CD14-positive monocyte (primary cell): Measurements from ENCODE around the gene TMEM184B. TPM values are rescaled to one million over a fixed set of nuclear protein-coding genes. Genes with fewer than 3 reads are reported as not detected.

Source experiments
- DNase-seq, 3 donors: peaks; one replicate each; pipeline ENCODE4 v3.0.0-alpha.2; 2011 to 2022
- H2AFZ ChIP-seq: 2 replicates; pipeline ENCODE4 v1.6.0; 2012; ENCODE audit warnings: mild to moderate bottlenecking, low read depth, low read length, inconsistent platforms; ENCODE audit not compliant: insufficient read depth, poor library complexity, severe bottlenecking
- H3K27ac ChIP-seq, 2 donors: 1 replicate in 1 of 2; 2 replicates in 1 of 2; pipeline ENCODE4 v1.5.1; 2012 to 2013; ENCODE audit warnings: low read length in 2 of 2, control low read depth in 1 of 2, inconsistent platforms in 1 of 2, low read depth in 1 of 2, mild to moderate bottlenecking in 1 of 2
- H3K27me3 ChIP-seq, 2 donors: one replicate each; pipeline versions ENCODE4 v1.6.0 to v1.6.1; 2011 to 2013; ENCODE audit warnings: low read length in 2 of 2; ENCODE audit not compliant: control insufficient read depth in 2 of 2, insufficient read depth in 2 of 2
- H3K36me3 ChIP-seq, 2 donors: replicated peaks in 1 of 2; 1 replicate in 1 of 2; 2 replicates in 1 of 2; pipeline versions ENCODE4 v1.5.1 to v1.6.1; 2012 to 2013; ENCODE audit warnings: low read length in 2 of 2, control low read depth in 1 of 2, inconsistent platforms in 1 of 2, mild to moderate bottlenecking in 1 of 2; ENCODE audit not compliant: insufficient read depth in 2 of 2, control insufficient read depth in 1 of 2
- H3K4me1 ChIP-seq, 2 donors: 1 replicate in 1 of 2; 2 replicates in 1 of 2; pipeline versions ENCODE4 v1.5.1 to v1.6.1; 2012 to 2013; ENCODE audit warnings: low read length in 2 of 2, control low read depth in 1 of 2, inconsistent platforms in 1 of 2, mild to moderate bottlenecking in 1 of 2, moderate library complexity in 1 of 2; ENCODE audit not compliant: insufficient read depth in 2 of 2, control insufficient read depth in 1 of 2
- H3K4me2 ChIP-seq: replicated peaks from 2 replicates; pipeline ENCODE3; 2012; ENCODE audit warnings: low read length, moderate library complexity, mild to moderate bottlenecking; ENCODE audit not compliant: poor library complexity, severe bottlenecking; ENCODE audit errors: extremely low read depth
- H3K4me3 ChIP-seq, 3 experiments: fragments of 200-600 bp in 1 of 3; sonication (generic) in 1 of 3; replicated peaks in 1 of 3; 1 replicate in 2 of 3; 2 replicates in 1 of 3; pipeline ENCODE4 v1.5.1; 2011 to 2013; ENCODE audit warnings: low read length in 3 of 3, mild to moderate bottlenecking in 3 of 3, control low read depth in 2 of 3, low read depth in 2 of 3, inconsistent platforms in 1 of 3, moderate library complexity in 1 of 3
- H3K79me2 ChIP-seq: 2 replicates; pipeline ENCODE4 v1.6.0; 2012; ENCODE audit warnings: mild to moderate bottlenecking, control low read depth, inconsistent platforms, low read length, moderate library complexity; ENCODE audit not compliant: insufficient read depth
- H3K9ac ChIP-seq: 2 replicates; pipeline ENCODE4 v1.6.0; 2017; ENCODE audit warnings: low read length, mild to moderate bottlenecking; ENCODE audit not compliant: insufficient read depth, poor library complexity, severe bottlenecking
- H3K9me3 ChIP-seq, 2 donors: replicated peaks in 1 of 2; 1 replicate in 1 of 2; 2 replicates in 1 of 2; pipeline versions ENCODE4 v1.5.1 to v1.6.1; 2012 to 2013; ENCODE audit warnings: low read length in 2 of 2, control low read depth in 1 of 2; ENCODE audit not compliant: control insufficient read depth in 1 of 2, insufficient read depth in 1 of 2
- H4K20me1 ChIP-seq: 2 replicates; pipeline ENCODE4 v1.6.0; 2012; ENCODE audit warnings: mild to moderate bottlenecking, low read length, control low read depth, moderate library complexity; ENCODE audit not compliant: insufficient read depth
- H3K27ac Mint-ChIP-seq, 7 donors: one replicate each; pipeline ENCODE4 v1.8.0; 2020; ENCODE audit warnings: mild to moderate bottlenecking in 7 of 7, mixed read lengths in 7 of 7, moderate library complexity in 6 of 7, inconsistent platforms in 2 of 7
- H3K27me3 Mint-ChIP-seq, 3 donors: one replicate each; pipeline ENCODE4 v1.8.0; 2021 to 2022; ENCODE audit warnings: low read depth in 3 of 3, mild to moderate bottlenecking in 3 of 3, mixed read lengths in 3 of 3, moderate library complexity in 3 of 3, inconsistent platforms in 1 of 3
- H3K36me3 Mint-ChIP-seq, 2 donors: one replicate each; pipeline ENCODE4 v1.8.0; 2020; ENCODE audit warnings: mixed read lengths in 2 of 2, inconsistent platforms in 1 of 2, mild to moderate bottlenecking in 1 of 2
- H3K4me1 Mint-ChIP-seq: one replicate; pipeline ENCODE4 v1.8.0; 2020; ENCODE audit warnings: mild to moderate bottlenecking, mixed read lengths
- H3K4me3 Mint-ChIP-seq, 2 donors: one replicate each; pipeline ENCODE4 v1.8.0; 2020; ENCODE audit warnings: mild to moderate bottlenecking in 2 of 2, mixed read lengths in 2 of 2, moderate library complexity in 1 of 2
- H3K9me3 Mint-ChIP-seq, 7 donors: one replicate each; pipeline ENCODE4 v1.8.0; 2020 to 2022; ENCODE audit warnings: mixed read lengths in 7 of 7, mild to moderate bottlenecking in 6 of 7, moderate library complexity in 6 of 7, inconsistent platforms in 2 of 7
- WGBS: methylation state at CpG from one replicate; pipeline ENCODE4 v1.1.5; 2013; ENCODE audit warnings: missing lambda C conversion rate; ENCODE audit not compliant: insufficient coverage; 5-methylcytosine and 5-hydroxymethylcytosine counted together
- intact Hi-C, 2 donors: fragments of 100-400 bp; cut with micrococcal nuclease; formaldehyde crosslinking; loops; one replicate each; pipeline versions ENCODE4 v1.15.0 to v1.15.1; 2023
- polyA minus RNA-seq: library from RNA; depleted of rRNA, polyadenylated mRNA; stranded (reverse); fragments of >200 nt; gene quantifications from 2 replicates; pipeline ENCODE4 v1.2.3, GENCODE V29; 2012
- polyA plus RNA-seq, 3 donors: library from polyadenylated mRNA; depleted of rRNA in 1 of 3; unstranded in 2 of 3; stranded (reverse) in 1 of 3; fragments of 300-500 nt in 2 of 3; fragments of >200 nt in 1 of 3; fragmentation: Illumina TruSeq in 2 of 3; gene quantifications; 1 replicate in 2 of 3; 2 replicates in 1 of 3; pipeline ENCODE4 v1.2.3, GENCODE V29; 2012 to 2021
- total RNA-seq, 12 experiments: library from RNA in 1 of 12; stranded (reverse) in 1 of 12; fragments of 120-200 nt in 1 of 12; gene quantifications; one replicate each; pipeline ENCODE4 v1.2.4 and lab custom pipeline; 2013 to 2026; ENCODE audit warnings: mixed read lengths in 6 of 12, inconsistent platforms in 1 of 12
- TF ChIP-seq, protein P1 (sequence below): fragments of 200-600 bp; IDR thresholded peaks from one replicate; pipeline ENCODE4 v1.8.0; 2022; ENCODE audit warnings: antibody characterized with exemption, mild to moderate bottlenecking

Gene TMEM184B
- 3.2 TPM for total RNA-seq (2013)
- 10 to 100 TPM in 2 of 3 donors, 1 to 10 TPM in 1; 7.4 to 17.7 (median 10.6) TPM for polyA plus RNA-seq
- 9.0 and 10.6 TPM in 2 replicates for polyA minus RNA-seq
- 9.9 to 39.2 (median 16.4) reads per million in 11 experiments for total RNA-seq (lab: John Stamatoyannopoulos, UW)

DNA sequence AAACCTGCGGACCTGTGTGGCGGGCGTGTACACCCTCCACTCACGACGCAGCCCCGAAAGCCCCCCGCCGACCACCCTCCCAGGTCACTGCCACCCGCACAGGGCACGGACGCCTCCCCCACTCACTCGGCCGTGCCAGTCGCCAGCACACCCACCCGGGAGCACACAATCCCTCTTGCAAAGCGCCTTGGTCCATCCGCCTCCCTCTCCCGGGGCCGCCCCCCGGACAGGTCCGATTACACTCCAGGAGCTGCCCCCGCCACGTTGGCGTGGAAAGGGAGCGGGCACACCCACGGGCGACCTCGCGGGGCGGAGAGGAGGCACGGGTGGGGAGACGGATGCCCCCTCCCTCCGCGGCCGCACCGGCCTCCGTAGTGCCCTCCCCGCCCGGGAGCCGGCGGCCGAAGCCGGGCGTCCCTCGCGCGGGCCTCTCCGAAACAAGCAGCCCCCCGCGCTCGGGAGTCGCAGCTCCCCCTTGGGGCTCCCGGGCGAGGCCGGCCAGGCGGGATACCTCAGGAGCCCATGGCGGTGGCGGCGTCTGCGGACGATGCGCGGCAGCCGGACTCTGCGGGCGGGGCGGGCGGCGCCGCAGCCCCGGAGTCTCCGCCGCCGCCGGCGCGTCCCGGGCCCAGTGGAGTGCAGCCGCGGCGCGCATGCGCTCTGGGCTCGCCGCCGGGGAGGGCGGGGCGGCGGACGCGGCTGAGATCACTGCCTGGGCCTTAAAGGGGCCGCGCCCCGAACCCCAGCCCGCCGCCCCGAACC is at the start of gene TMEM184B:
Gene TMEM184B, minus strand, starts transcription at position 638 of the 762 bp plus-strand sequence. CDS start 25,049 bp downstream, outside the sequence.
- H2AFZ ChIP-seq: peak within 1 kb of the TSS; percentile 99
- H3K9me3 Mint-ChIP-seq: no peaks in the 10 kb centered on the region
- H3K4me3 ChIP-seq: peak within 1 kb of the TSS; percentile 79 to 93 (median 83)
- H3K4me2 ChIP-seq: peak within 1 kb of the TSS; percentile 99
- H4K20me1 ChIP-seq: peaks cover 16% of the 10 kb centered on the region
- peak within 1 kb of the TSS; percentile 84 for H3K9ac ChIP-seq
- H3K27me3 Mint-ChIP-seq: peaks cover 8 to 22% (median 8%) of the 10 kb centered on the region in 3 donors
- TF ChIP-seq, protein P1, sequence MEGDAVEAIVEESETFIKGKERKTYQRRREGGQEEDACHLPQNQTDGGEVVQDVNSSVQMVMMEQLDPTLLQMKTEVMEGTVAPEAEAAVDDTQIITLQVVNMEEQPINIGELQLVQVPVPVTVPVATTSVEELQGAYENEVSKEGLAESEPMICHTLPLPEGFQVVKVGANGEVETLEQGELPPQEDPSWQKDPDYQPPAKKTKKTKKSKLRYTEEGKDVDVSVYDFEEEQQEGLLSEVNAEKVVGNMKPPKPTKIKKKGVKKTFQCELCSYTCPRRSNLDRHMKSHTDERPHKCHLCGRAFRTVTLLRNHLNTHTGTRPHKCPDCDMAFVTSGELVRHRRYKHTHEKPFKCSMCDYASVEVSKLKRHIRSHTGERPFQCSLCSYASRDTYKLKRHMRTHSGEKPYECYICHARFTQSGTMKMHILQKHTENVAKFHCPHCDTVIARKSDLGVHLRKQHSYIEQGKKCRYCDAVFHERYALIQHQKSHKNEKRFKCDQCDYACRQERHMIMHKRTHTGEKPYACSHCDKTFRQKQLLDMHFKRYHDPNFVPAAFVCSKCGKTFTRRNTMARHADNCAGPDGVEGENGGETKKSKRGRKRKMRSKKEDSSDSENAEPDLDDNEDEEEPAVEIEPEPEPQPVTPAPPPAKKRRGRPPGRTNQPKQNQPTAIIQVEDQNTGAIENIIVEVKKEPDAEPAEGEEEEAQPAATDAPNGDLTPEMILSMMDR: no peak
- DNase-seq: peak; percentile 57 to 77 (median 73)
- peak within 1 kb of the TSS; percentile 90 to 94 for H3K4me3 Mint-ChIP-seq
- intact Hi-C loops: no loop called here
- H3K79me2 ChIP-seq: peaks cover 38% of the 10 kb centered on the region
- WGBS: under 1% methylated on average over 97 of the region's 97 CpGs
- H3K27me3 ChIP-seq: no peaks in the 10 kb centered on the region
- H3K36me3 Mint-ChIP-seq: peaks cover 0 to 8% of the 10 kb centered on the region in 2 donors
- no peaks in the 10 kb centered on the region for H3K9me3 ChIP-seq
- peaks cover 34% of the 10 kb centered on the region for H3K4me1 Mint-ChIP-seq
- H3K4me1 ChIP-seq: peaks cover 18 to 24% of the 10 kb centered on the region in 2 donors
- no peaks in the 10 kb centered on the region for H3K36me3 ChIP-seq
- H3K27ac Mint-ChIP-seq: peak within 1 kb of the TSS; percentile 33 to 98 (median 89)
- H3K27ac ChIP-seq: peak within 1 kb of the TSS in 1 of 2 donors; percentile 84

DNA sequence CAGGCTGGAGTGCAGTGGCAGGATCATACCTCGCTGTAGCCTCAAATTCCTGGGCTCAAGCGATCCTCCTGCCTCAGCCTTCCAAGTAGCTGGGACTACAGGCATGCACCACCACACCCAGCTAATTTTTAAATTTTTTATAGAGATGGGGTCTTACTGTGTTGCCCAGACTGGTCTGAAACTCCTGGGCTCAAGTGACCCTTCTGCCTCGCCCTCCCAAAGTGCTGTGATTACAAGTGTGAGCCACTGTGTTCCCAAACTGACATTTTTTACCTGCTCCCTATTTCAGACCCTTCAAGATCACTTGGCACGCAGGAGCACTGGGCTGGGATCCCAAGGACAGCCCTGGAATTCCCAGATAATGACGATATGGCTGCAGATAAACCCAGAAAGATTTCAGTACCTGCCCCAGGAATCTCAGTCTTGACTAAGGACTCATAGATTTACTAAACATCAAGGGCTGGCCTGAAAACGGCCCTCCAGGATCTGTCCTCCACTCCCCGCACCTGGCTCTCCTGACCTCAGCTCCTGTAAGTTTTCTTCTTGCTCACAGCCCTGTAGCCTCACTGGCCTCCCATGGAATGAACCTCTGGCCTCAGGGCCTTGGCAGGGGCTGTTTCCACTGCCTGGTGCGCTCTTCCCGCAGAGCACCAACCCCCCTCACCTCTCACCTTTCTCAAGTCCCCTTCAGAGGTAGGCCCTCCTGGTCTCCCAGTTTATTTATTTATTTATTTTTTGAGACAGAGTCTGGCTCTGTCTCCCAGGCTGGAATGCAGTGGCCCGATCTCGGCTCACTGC is 48.0 kb upstream of the TMEM184B start:
- TF ChIP-seq, protein P1: no peak
- Mint-ChIP-seq H3K9me3 (no peaks in the 10 kb centered on the region), H3K36me3 (no peaks in the 10 kb centered on the region), H3K4me1 (peaks cover 24% of the 10 kb centered on the region), H3K27ac (peak overlapping the region in 1 of 7 donors; percentile 65), H3K4me3 (no peak overlapping the region), H3K27me3 (peaks cover 5 to 16% (median 8%) of the 10 kb centered on the region in 3 donors)
- DNase-seq: no peak
- Histone ChIP-seq H2AFZ (no peak overlapping the region), H3K4me3 (no peak overlapping the region), H3K79me2 (no peaks in the 10 kb centered on the region), H3K27me3 (no peaks in the 10 kb centered on the region), H3K36me3 (no peaks in the 10 kb centered on the region), H3K4me1 (peaks cover 21 to 26% of the 10 kb centered on the region in 2 donors), H3K9me3 (no peaks in the 10 kb centered on the region), H4K20me1 (peaks cover 1% of the 10 kb centered on the region), H3K9ac (no peak overlapping the region), H3K27ac (no peak overlapping the region), H3K4me2 (no peak overlapping the region)
- intact Hi-C loops: loop anchor here in 1 of 2 donors (10.0 kb wide), 1 partner anchor 366 kb away; the partner anchor contains the start of genes C22orf23 and POLR2F
- 95% methylated on average over 7 of the region's 11 CpGs for WGBS
